ENCODE measurements around the gene RNF144A. TPM values are rescaled to one million over a fixed set of nuclear protein-coding genes. Genes with fewer than 3 reads are reported as not detected.

RNF144A gene
- total and polyA plus RNA-seq, 2 donors (not counting 3 experiments of a cell fraction or from before 2014, with no cell fraction given) = 9.7 to 28.8 TPM

- dilution Hi-C loops (cut with MboI; ENCODE audit: extremely low pct_ligation_motif_present, low sequenced_read_pairs) (no loop called here), intact Hi-C loops (cut with micrococcal nuclease) (no loop called here)
Observed at GRCh38 chr2:6909431-6910385, 7.5 kb upstream of the RNF144A start.

More at GRCh38 chr2:6909431-6910385, 7.5 kb upstream of the RNF144A start:
- Histone ChIP-seq H3K9me1 (replicated peaks; ENCODE audit: control insufficient read depth, extremely low read depth, insufficient read depth, low read length) (no peaks in the 10 kb centered on the region), H3K4me2 (ENCODE audit: insufficient read depth, low read length) (no peak overlapping the region), H3K27me3 (ENCODE audit: control insufficient read depth in 2 of 2, insufficient read depth in 2 of 2, low read length in 2 of 2) (peaks cover 6 to 10% of the 10 kb centered on the region in 2 experiments), H4K20me1 (replicated peaks; ENCODE audit: control insufficient read depth, extremely low read depth, insufficient read depth, low read length) (no peaks in the 10 kb centered on the region), H3K4me1 (ENCODE audit: control insufficient read depth, extremely low read depth, insufficient read depth, low read length) (no peaks in the 10 kb centered on the region), H3K4me3 (replicated peaks in 1 of 3; ENCODE audit: insufficient read depth in 1 of 3, low read depth in 1 of 3, low read length in 3 of 3) (no peak overlapping the region), H3K9me3 (replicated peaks; ENCODE audit: control insufficient read depth, insufficient read depth, low read length) (no peaks in the 10 kb centered on the region), H3K36me3 (ENCODE audit: control insufficient read depth in 2 of 2, extremely low read depth in 1 of 2, insufficient read depth in 2 of 2, low read length in 2 of 2) (no peaks in the 10 kb centered on the region), H3K79me2 (ENCODE audit: control insufficient read depth, insufficient read depth, low read length) (no peaks in the 10 kb centered on the region), H3K27ac (ENCODE audit: insufficient read depth, low read depth, low read length) (no peak overlapping the region), H3K9ac (replicated peaks; ENCODE audit: extremely low read depth, insufficient read depth, low read length) (no peak overlapping the region), H2AFZ (ENCODE audit: low read depth, low read length) (no peak overlapping the region)
- BruUV-seq (replicated peaks) = no TSS peak
- DNase-seq (ENCODE audit: low read depth, low spot score) (no peak), FAIRE-seq (no peak)
- POLR2A ChIA-PET = no interaction called here
- TF ChIP-seq MAX (IDR thresholded peaks at IDR 0.05; ENCODE audit: insufficient read depth, insufficient read length) (no peak), POLR2A (IDR thresholded peaks at IDR 0.05; ENCODE audit: low read depth, low read length) (no peak), FOS (IDR thresholded peaks at IDR 0.05; ENCODE audit: borderline replicate concordance, insufficient read depth, low read length) (no peak), POLR2AphosphoS5 (IDR thresholded peaks at IDR 0.05; ENCODE audit: insufficient read depth, low read depth, low read length) (no peak), MYC (IDR thresholded peaks at IDR 0.05; ENCODE audit: low read depth, low read length) (no peak), JUN (IDR thresholded peaks at IDR 0.05; ENCODE audit: borderline replicate concordance, insufficient read depth, insufficient read length, low read depth) (no peak), GATA2 (IDR thresholded peaks at IDR 0.05; ENCODE audit: insufficient read depth, insufficient read length, low read depth, low read length) (no peak), EZH2 (IDR thresholded peaks at IDR 0.05; ENCODE audit: borderline replicate concordance, low read depth, low read length, severe bottlenecking) (no peak)
- TF ChIP-seq, protein P1, sequence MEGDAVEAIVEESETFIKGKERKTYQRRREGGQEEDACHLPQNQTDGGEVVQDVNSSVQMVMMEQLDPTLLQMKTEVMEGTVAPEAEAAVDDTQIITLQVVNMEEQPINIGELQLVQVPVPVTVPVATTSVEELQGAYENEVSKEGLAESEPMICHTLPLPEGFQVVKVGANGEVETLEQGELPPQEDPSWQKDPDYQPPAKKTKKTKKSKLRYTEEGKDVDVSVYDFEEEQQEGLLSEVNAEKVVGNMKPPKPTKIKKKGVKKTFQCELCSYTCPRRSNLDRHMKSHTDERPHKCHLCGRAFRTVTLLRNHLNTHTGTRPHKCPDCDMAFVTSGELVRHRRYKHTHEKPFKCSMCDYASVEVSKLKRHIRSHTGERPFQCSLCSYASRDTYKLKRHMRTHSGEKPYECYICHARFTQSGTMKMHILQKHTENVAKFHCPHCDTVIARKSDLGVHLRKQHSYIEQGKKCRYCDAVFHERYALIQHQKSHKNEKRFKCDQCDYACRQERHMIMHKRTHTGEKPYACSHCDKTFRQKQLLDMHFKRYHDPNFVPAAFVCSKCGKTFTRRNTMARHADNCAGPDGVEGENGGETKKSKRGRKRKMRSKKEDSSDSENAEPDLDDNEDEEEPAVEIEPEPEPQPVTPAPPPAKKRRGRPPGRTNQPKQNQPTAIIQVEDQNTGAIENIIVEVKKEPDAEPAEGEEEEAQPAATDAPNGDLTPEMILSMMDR (IDR thresholded peaks at IDR 0.05; ENCODE audit: extremely low read depth in 1 of 2, insufficient read depth in 1 of 2, low read depth in 1 of 2, low read length in 2 of 2) = no peak
- CTCF ChIA-PET = interaction anchor here (2.1 to 2.7 kb wide), 3 partner anchors 7 to 135 kb away, joined by 5 to 13 read pairs (median 8); no protein-coding TSS in a partner anchor

All from endothelial cell of umbilical vein (primary cell).